IPS DF 4.7 (cell line): ENCODE measurements around the gene GIT1.

Source experiments
- DNase-seq: peaks from one replicate; pipeline ENCODE4 v3.0.0-alpha.2; 2013; ENCODE audit warnings: low spot score; ENCODE audit errors: extremely low read depth

GIT1 gene

GRCh38 chr17:29594519-29595090 is 5.2 kb upstream of the GIT1 start:
- no peak for DNase-seq

- DNase-seq: no peak
Observed at GRCh38 chr17:29593591-29594518, 4.4 kb upstream of the GIT1 start.

GRCh38 chr17:29592850-29593551 is 3.6 kb upstream of the GIT1 start, which contains the start of gene ANKRD13B:
TSS of gene ANKRD13B (plus strand) at chr17:29593132. CDS start at chr17:29593622, 490 bp downstream.
- no peak for DNase-seq

- DNase-seq: no peak
Observed at GRCh38 chr17:29591737-29592608, 2.5 kb upstream of the GIT1 start.

- no peak for DNase-seq
Observed at GRCh38 chr17:29591146-29591736, 1.8 kb upstream of the GIT1 start.

- DNase-seq: no peak
Observed at GRCh38 chr17:29590411-29591145, 1.1 kb upstream of the GIT1 start.

GRCh38 chr17:29588562-29589411 is 661 bp downstream of the GIT1 start:
- no peak for DNase-seq

- no peak for DNase-seq
Observed at GRCh38 chr17:29588017-29588561, 1.4 kb downstream of the GIT1 start.

GRCh38 chr17:29587591-29587990 is 1.9 kb downstream of the GIT1 start:
- DNase-seq: no peak

- DNase-seq: no peak
Observed at GRCh38 chr17:29586676-29587469, 2.6 kb downstream of the GIT1 start.

- DNase-seq: no peak
Observed at GRCh38 chr17:29585080-29585751, 4.2 kb downstream of the GIT1 start.

- no peak for DNase-seq
Observed at GRCh38 chr17:29584452-29585079, 4.9 kb downstream of the GIT1 start.

GRCh38 chr17:29583324-29584248 is 5.9 kb downstream of the GIT1 start:
- no peak for DNase-seq

- no peak for DNase-seq
Observed at GRCh38 chr17:29582772-29583171, 6.7 kb downstream of the GIT1 start.

- no peak for DNase-seq
Observed at GRCh38 chr17:29582254-29582765, 7.1 kb downstream of the GIT1 start.
